ENCODE data around the gene NRG3.

- TF ChIP-seq CTCF (IDR thresholded peaks at IDR 0.05) (no peak), POLR2A (IDR thresholded peaks at IDR 0.05) (no peak)
Observed at GRCh38 chr10:82759050-82759449, 884.1 kb downstream of the NRG3 start.
